ENCODE data around the gene KCNIP4. TPM values are rescaled to one million over a fixed set of nuclear protein-coding genes. Genes with fewer than 3 reads are reported as not detected.

Gene KCNIP4
- total and polyA plus RNA-seq, 9 of the 15 experiments (the other 6 are each of a cell fraction or from before 2014, with no cell fraction given): 0.25 to 0.41 TPM; not detected in 7

DNA sequence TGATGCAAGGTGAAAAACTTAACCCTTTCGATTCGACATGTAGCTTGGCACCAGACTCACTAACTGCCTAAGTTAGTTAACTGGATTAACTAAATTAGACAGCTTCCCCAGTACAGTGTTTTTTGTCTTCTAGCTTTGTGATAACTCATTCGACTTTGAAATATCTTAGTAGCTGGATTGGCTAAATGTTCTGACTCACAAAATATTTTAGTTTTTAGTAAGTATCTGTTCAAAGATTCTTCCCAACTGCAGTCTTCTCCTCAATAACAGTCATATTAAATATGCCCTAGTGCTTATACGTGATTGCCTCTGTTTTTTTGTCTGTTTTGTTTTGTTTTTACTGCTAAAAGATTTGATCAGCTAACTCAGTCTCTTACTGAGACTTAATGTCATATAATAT is 102.9 kb downstream of the KCNIP4 start:
- FAIRE-seq: no peak

More for the DNA sequence above, 102.9 kb downstream of the KCNIP4 start:
- no peak overlapping the region for H3K4me2 ChIP-seq (ENCODE audit: insufficient read depth, low read length)
- H3K36me3 ChIP-seq (ENCODE audit: control insufficient read depth, insufficient read depth, low read length): no peaks in the 10 kb centered on the region
- ATAC-seq (no peak), DNase-seq (ENCODE audit: extremely low read depth in 1 of 4, low spot score in 3 of 4) (no peak)
- H3K27ac ChIP-seq (ENCODE audit: extremely low read depth, low read depth, low read length): no peak overlapping the region
- no peak overlapping the region for H3K4me3 ChIP-seq
- 2% methylated on average over 4 of the region's 4 CpGs for WGBS (ENCODE audit: insufficient coverage, low coverage, missing lambda C conversion rate)
- no peak overlapping the region for H2AFZ ChIP-seq (ENCODE audit: low read depth, low read length)
- no peaks in the 10 kb centered on the region for H3K4me1 ChIP-seq (replicated peaks in 1 of 2; ENCODE audit: control insufficient read depth in 2 of 2, insufficient read depth in 2 of 2, low read length in 2 of 2)
- TF ChIP-seq, protein P1, sequence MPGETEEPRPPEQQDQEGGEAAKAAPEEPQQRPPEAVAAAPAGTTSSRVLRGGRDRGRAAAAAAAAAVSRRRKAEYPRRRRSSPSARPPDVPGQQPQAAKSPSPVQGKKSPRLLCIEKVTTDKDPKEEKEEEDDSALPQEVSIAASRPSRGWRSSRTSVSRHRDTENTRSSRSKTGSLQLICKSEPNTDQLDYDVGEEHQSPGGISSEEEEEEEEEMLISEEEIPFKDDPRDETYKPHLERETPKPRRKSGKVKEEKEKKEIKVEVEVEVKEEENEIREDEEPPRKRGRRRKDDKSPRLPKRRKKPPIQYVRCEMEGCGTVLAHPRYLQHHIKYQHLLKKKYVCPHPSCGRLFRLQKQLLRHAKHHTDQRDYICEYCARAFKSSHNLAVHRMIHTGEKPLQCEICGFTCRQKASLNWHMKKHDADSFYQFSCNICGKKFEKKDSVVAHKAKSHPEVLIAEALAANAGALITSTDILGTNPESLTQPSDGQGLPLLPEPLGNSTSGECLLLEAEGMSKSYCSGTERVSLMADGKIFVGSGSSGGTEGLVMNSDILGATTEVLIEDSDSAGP (CRISPR knock-in tag; IDR thresholded peaks at IDR 0.05): no peak
- TF ChIP-seq ZNF23 (CRISPR knock-in tag; IDR thresholded peaks at IDR 0.05) (no peak), HNRNPK (IDR thresholded peaks at IDR 0.05; ENCODE audit: low read depth, low read length, poor library complexity, severe bottlenecking) (no peak), CEBPB (tag; IDR thresholded peaks at IDR 0.05) (no peak), NCOA6 (IDR thresholded peaks at IDR 0.05) (no peak), WHSC1 (IDR thresholded peaks at IDR 0.05; ENCODE audit: low read length) (no peak), NCOR1 (IDR thresholded peaks at IDR 0.05) (no peak), ZNF668 (CRISPR knock-in tag; IDR thresholded peaks at IDR 0.05) (no peak), TAL1 (IDR thresholded peaks at IDR 0.05) (no peak)
- TF ChIP-seq, protein P2, sequence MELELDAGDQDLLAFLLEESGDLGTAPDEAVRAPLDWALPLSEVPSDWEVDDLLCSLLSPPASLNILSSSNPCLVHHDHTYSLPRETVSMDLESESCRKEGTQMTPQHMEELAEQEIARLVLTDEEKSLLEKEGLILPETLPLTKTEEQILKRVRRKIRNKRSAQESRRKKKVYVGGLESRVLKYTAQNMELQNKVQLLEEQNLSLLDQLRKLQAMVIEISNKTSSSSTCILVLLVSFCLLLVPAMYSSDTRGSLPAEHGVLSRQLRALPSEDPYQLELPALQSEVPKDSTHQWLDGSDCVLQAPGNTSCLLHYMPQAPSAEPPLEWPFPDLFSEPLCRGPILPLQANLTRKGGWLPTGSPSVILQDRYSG (tag; conservative IDR thresholded peaks at IDR 0.05; ENCODE audit: low read depth): no peak
- TF ChIP-seq, protein P3, sequence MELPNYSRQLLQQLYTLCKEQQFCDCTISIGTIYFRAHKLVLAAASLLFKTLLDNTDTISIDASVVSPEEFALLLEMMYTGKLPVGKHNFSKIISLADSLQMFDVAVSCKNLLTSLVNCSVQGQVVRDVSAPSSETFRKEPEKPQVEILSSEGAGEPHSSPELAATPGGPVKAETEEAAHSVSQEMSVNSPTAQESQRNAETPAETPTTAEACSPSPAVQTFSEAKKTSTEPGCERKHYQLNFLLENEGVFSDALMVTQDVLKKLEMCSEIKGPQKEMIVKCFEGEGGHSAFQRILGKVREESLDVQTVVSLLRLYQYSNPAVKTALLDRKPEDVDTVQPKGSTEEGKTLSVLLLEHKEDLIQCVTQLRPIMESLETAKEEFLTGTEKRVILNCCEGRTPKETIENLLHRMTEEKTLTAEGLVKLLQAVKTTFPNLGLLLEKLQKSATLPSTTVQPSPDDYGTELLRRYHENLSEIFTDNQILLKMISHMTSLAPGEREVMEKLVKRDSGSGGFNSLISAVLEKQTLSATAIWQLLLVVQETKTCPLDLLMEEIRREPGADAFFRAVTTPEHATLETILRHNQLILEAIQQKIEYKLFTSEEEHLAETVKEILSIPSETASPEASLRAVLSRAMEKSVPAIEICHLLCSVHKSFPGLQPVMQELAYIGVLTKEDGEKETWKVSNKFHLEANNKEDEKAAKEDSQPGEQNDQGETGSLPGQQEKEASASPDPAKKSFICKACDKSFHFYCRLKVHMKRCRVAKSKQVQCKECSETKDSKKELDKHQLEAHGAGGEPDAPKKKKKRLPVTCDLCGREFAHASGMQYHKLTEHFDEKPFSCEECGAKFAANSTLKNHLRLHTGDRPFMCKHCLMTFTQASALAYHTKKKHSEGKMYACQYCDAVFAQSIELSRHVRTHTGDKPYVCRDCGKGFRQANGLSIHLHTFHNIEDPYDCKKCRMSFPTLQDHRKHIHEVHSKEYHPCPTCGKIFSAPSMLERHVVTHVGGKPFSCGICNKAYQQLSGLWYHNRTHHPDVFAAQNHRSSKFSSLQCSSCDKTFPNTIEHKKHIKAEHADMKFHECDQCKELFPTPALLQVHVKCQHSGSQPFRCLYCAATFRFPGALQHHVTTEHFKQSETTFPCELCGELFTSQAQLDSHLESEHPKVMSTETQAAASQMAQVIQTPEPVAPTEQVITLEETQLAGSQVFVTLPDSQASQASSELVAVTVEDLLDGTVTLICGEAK (IDR thresholded peaks at IDR 0.05): no peak
- TF ChIP-seq, protein P3 (CRISPR knock-in tag; IDR thresholded peaks at IDR 0.05): no peak
- BruUV-seq (replicated peaks): no TSS peak
- H3K9me1 ChIP-seq (ENCODE audit: control insufficient read depth, insufficient read depth, low read length): no peaks in the 10 kb centered on the region
- ChIA-PET POLR2A (no interaction called here), CTCF (ENCODE audit: low intra/inter-chr PET ratio) (no interaction called here)
- H3K9ac ChIP-seq (ENCODE audit: insufficient read depth in 1 of 2, low read depth in 2 of 2, low read length in 2 of 2): no peak overlapping the region
- no peaks in the 10 kb centered on the region for H3K27me3 ChIP-seq (ENCODE audit: control insufficient read depth in 2 of 2, insufficient read depth in 2 of 2, low read length in 2 of 2)
- intact Hi-C loops (cut with micrococcal nuclease) (no loop called here), in situ Hi-C loops (cut with MboI) (no loop called here)
- H3K9me3 ChIP-seq (replicated peaks; ENCODE audit: control insufficient read depth, insufficient read depth, low read depth, low read length): no peaks in the 10 kb centered on the region
- no peaks in the 10 kb centered on the region for H4K20me1 ChIP-seq (replicated peaks; ENCODE audit: control insufficient read depth, insufficient read depth, low read length)
- H3K79me2 ChIP-seq (ENCODE audit: control insufficient read depth, insufficient read depth, low read length): no peaks in the 10 kb centered on the region
